Adrenal gland (tissue), 12 donors: ENCODE measurements around the gene PLAU. TPM values are rescaled to one million over a fixed set of nuclear protein-coding genes. Genes with fewer than 3 reads are reported as not detected.

Experiments
- DNase-seq, 7 donors: peaks; one replicate each; pipeline ENCODE4 v3.0.0-alpha.2; 2019 to 2020
- H3K27ac ChIP-seq, 5 donors: fragments of 200-600 bp; sonication (generic) in 4 of 5; 1 replicate in 3 of 5; 2 replicates in 2 of 5; pipeline versions ENCODE4 v1.5.1 to v1.8.0; 2016 to 2020; ENCODE audit warnings: mild to moderate bottlenecking in 1 of 5
- H3K27me3 ChIP-seq: fragments of 200-600 bp; 2 replicates; pipeline ENCODE4 v1.8.0; 2021
- H3K36me3 ChIP-seq, 2 donors: fragments of 200-600 bp; replicated peaks in 1 of 2; 1 replicate in 1 of 2; 2 replicates in 1 of 2; pipeline versions ENCODE4 v1.5.1 to v1.8.0; 2018 to 2022
- H3K4me1 ChIP-seq, 2 donors: fragments of 200-600 bp; replicated peaks in 1 of 2; 1 replicate in 1 of 2; 2 replicates in 1 of 2; pipeline versions ENCODE4 v1.5.1 to v1.8.0; 2018 to 2021
- H3K4me3 ChIP-seq, 4 donors: fragments of 200-600 bp; sonication (generic) in 3 of 4; one replicate each; pipeline ENCODE4 v1.5.1; 2016 to 2018
- H3K9me3 ChIP-seq, 3 donors: fragments of 200-600 bp; sonication (generic) in 1 of 3; replicated peaks in 1 of 3; 1 replicate in 2 of 3; 2 replicates in 1 of 3; pipeline versions ENCODE4 v1.5.1 to v1.8.0; 2016 to 2021
- CTCF ChIP-seq, 6 experiments: fragments of 450-650 bp in 4 of 6; fragments of 200-600 bp in 2 of 6; sonication (generic) in 1 of 6; IDR thresholded peaks; 1 replicate in 5 of 6; 2 replicates in 1 of 6; pipeline versions ENCODE4 v1.5.1 to v1.8.0; 2016 to 2021; ENCODE audit warnings: antibody characterized with exemption in 6 of 6, mild to moderate bottlenecking in 2 of 6, moderate library complexity in 1 of 6
- POLR2A ChIP-seq, 2 donors: fragments of 450-650 bp; IDR thresholded peaks; one replicate each; pipeline ENCODE4 v1.6.1; 2017; ENCODE audit warnings: antibody characterized with exemption in 2 of 2, mild to moderate bottlenecking in 2 of 2, moderate library complexity in 1 of 2
- WGBS, 4 donors: extraction: QIAGEN DNeasy Blood & Tissue Kit in 2 of 4; methylation state at CpG; one replicate each; pipeline versions ENCODE4 v1.1.5 to v1.1.7; 2013 to 2017; 5-methylcytosine and 5-hydroxymethylcytosine counted together
- intact Hi-C, 2 donors: fragments of 100-400 bp; cut with DNase I; formaldehyde crosslinking; loops; one replicate each; pipeline versions ENCODE4 v1.14.1 to v1.15.0; 2022 to 2023
- polyA plus RNA-seq, 3 donors: library from polyadenylated mRNA; stranded (reverse); fragments of 200-250 nt in 2 of 3; fragments of 350-450 nt in 1 of 3; fragmentation: Illumina TruSeq in 1 of 3; extraction: RNeasy Lipid Tissue Mini Kit (QIAGEN cat#74804) in 1 of 3; gene quantifications; one replicate each; pipeline ENCODE4 v1.2.3, GENCODE V29; 2013 to 2014
- total RNA-seq, 9 donors: library from RNA; depleted of rRNA in 4 of 9; stranded (reverse); fragments of >200 nt in 4 of 9; fragments of 120-200 nt in 1 of 9; fragmentation: NEBNext Ultra II Directional in 1 of 9; extraction: Animal tissue kit (Norgen Biotek cat#: 25700) in 1 of 9; gene quantifications; one replicate each; pipeline versions ENCODE4 v1.1.0 to v1.2.4, GENCODE V29; 2013 to 2023
- donor health status: healthy with polysubstance abuse.
- donor health status: Bipolar disorder and iron deficiency.
- donor health status: DM: yes; HTN: yes; CAD: no.
- donor health status: DM: no; HTN: no; CAD: no.
- donor health status: DM: no; HTN: no; CAD: no.
- donor health status: DM: yes; HTN: yes; CAD: no.

The PLAU gene
- total and polyA plus RNA-seq, 12 donors: 0.94 to 19.4 (median 6.9) TPM

GRCh38 chr10:73946253-73947145 is 35.6 kb downstream of the PLAU start:
- intact Hi-C loops: no loop called here
- Histone ChIP-seq H3K27ac (no peak overlapping the region), H3K4me1 (no peaks in the 10 kb centered on the region), H3K9me3 (no peaks in the 10 kb centered on the region), H3K27me3 (no peaks in the 10 kb centered on the region), H3K4me3 (no peak overlapping the region), H3K36me3 (no peaks in the 10 kb centered on the region)
- 78 to 88% (median 84%) methylated on average over 9 of the region's 9 CpGs for WGBS, 4 donors
- TF ChIP-seq POLR2A (IDR thresholded peaks at IDR 0.05) (no peak), CTCF (IDR thresholded peaks at IDR 0.05) (no peak)
- DNase-seq: no peak

DNA sequence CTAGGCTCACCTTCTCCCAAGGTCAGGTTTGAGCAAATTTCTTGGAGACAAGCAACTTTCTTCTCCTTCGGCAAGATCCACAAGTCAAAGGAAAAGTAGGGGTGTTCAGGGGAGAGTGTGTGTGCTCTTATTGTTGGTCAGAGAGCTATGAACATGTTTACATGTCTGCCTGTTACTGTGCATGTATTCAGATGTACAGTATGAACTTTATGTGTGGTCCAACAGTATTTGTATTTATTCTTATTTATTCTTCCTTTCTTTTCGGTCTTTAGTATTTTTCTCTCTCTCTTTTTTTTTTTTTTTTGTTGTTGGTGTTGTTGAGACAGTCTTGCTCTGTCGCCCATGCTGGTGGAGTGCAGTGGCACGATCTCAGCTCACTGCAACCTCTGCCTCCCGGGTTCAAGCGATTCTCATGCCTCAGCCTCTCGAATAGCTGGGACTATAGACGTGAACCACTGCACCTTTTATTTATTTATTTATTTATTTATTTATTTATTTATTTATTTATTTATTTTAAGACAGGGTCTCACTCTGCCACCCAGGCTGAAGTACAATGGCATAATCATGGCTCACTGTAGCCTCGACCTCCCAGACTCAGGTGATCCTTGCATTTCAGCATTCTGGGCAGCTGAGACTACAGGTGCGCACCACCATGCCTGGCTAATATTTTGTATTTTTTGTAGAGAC is 38.2 kb downstream of the PLAU start:
- no peak overlapping the region for H3K27ac ChIP-seq
- intact Hi-C loops: no loop called here
- no peak for DNase-seq
- no peak overlapping the region for H3K4me3 ChIP-seq
- H3K4me1 ChIP-seq: no peaks in the 10 kb centered on the region
- WGBS, 4 donors: 79 to 83% (median 81%) methylated on average over 10 of the region's 10 CpGs
- no peaks in the 10 kb centered on the region for H3K27me3 ChIP-seq
- H3K36me3 ChIP-seq: no peaks in the 10 kb centered on the region
- H3K9me3 ChIP-seq: no peaks in the 10 kb centered on the region
- TF ChIP-seq POLR2A (IDR thresholded peaks at IDR 0.05) (no peak), CTCF (IDR thresholded peaks at IDR 0.05) (no peak)

DNA sequence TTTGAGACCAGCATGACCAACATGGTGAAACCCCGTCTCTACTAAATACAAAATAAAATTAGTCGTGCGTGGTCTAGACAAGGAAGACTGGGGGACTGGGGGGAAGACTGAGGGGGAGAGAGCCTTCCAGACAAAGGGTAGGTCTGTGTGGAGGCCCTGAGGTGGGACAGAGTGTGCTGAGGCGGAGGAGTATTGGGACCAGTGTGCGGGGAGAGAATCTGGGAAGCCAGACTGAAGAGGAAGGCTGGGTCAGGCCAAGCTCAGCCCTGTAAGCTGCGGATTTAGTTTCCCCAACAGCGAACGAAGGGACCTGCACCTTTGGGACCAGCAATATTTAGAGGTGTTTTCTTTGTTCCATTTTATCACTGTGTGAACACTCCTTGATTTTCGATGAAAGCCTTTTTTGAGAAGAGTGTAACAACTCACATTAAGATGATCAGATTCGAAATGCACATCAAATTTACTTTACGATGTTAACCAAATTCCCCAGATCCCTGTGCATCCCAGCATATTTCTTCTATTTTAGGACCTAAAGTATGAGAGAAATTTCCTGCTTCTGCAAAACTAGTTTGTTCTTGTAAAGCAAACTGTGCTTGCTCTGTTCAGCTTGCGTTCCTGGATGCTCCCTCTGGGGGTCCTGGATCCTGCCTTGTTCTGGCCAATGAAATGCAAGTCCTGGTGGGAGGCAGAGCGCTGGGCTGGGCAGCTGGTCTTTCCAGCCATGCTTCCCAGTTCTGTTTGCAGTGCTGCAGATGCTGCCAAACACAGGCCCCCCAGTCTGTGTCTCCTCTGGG is 39.4 kb downstream of the PLAU start:
- intact Hi-C loops: no loop called here
- no peaks in the 10 kb centered on the region for H3K9me3 ChIP-seq
- no peak overlapping the region for H3K4me3 ChIP-seq
- no peaks in the 10 kb centered on the region for H3K27me3 ChIP-seq
- H3K27ac ChIP-seq: no peak overlapping the region
- no peaks in the 10 kb centered on the region for H3K36me3 ChIP-seq
- TF ChIP-seq POLR2A (IDR thresholded peaks at IDR 0.05) (no peak), CTCF (IDR thresholded peaks at IDR 0.05) (no peak)
- WGBS, 4 donors: 75 to 81% (median 77%) methylated on average over 13 of the region's 13 CpGs
- H3K4me1 ChIP-seq: no peaks in the 10 kb centered on the region
- DNase-seq: no peak

- H3K27ac ChIP-seq: no peak overlapping the region
- H3K4me3 ChIP-seq: no peak overlapping the region
- intact Hi-C loops: no loop called here
- H3K27me3 ChIP-seq: no peaks in the 10 kb centered on the region
- H3K36me3 ChIP-seq: no peaks in the 10 kb centered on the region
- no peaks in the 10 kb centered on the region for H3K9me3 ChIP-seq
- H3K4me1 ChIP-seq: peaks cover 0 to 13% of the 10 kb centered on the region in 2 donors
- 87 to 100% (median 88%) methylated on average over 1 of the region's 1 CpG for WGBS, 4 donors
- no peak for DNase-seq
- TF ChIP-seq CTCF (IDR thresholded peaks at IDR 0.05): no peak
- TF ChIP-seq POLR2A (IDR thresholded peaks at IDR 0.05): no peak
Observed at GRCh38 chr10:73953665-73954064, 42.7 kb downstream of the PLAU start.
